ENCODE measurements around the gene HOXC9. TPM values are rescaled to one million over a fixed set of nuclear protein-coding genes. Genes with fewer than 3 reads are reported as not detected.

HOXC9 gene
- total RNA-seq, 1 experiment from 2014 or later: 21.1 TPM

- intact Hi-C loops (cut with micrococcal nuclease; ENCODE audit: unreplicated experiment): loop anchor here (10.0 kb wide), 1 partner anchor 388 kb away; no protein-coding TSS in a partner anchor
- H3K27ac ChIP-seq (ENCODE audit: low read depth, low read length, poor library complexity, severe bottlenecking): peak overlapping the region; percentile 81
- H3K27me3 ChIP-seq (replicated peaks; ENCODE audit: insufficient read depth, low read depth, low read length, poor library complexity): no peaks in the 10 kb centered on the region
- H3K9me3 ChIP-seq (ENCODE audit: low read depth, low read length, poor library complexity, severe bottlenecking): no peaks in the 10 kb centered on the region
- BruUV-seq (replicated peaks): TSS peak; percentile 34
- DNase-seq (ENCODE audit: low spot score): no peak
- H3K4me1 ChIP-seq (ENCODE audit: insufficient read depth, low read length, poor library complexity, severe bottlenecking): peaks cover 56% of the 10 kb centered on the region
- H3K4me3 ChIP-seq (ENCODE audit: low read depth, low read length, poor library complexity, severe bottlenecking): peak overlapping the region; percentile 72
- ChIA-PET CTCF (interaction anchor here (0.7 to 3.4 kb wide), 2 partner anchors 205 to 214 kb away, joined by 8 to 32 read pairs; no protein-coding TSS in a partner anchor), POLR2A (ENCODE audit: low non-redundant PET) (no interaction called here)
- no peaks in the 10 kb centered on the region for H3K36me3 ChIP-seq (ENCODE audit: insufficient read depth, low read length, poor library complexity, severe bottlenecking)
- TF ChIP-seq EZH2 (IDR thresholded peaks at IDR 0.05; ENCODE audit: borderline replicate concordance, low read depth, low read length, poor library complexity, severe bottlenecking) (no peak), CTCF (conservative IDR thresholded peaks at IDR 0.05; ENCODE audit: low read depth, low read length) (no peak)
These were observed 13.1 kb upstream of the HOXC9 start for GRCh38 chr12:53986686-53987483.

- ChIA-PET POLR2A (ENCODE audit: low non-redundant PET) (interaction anchor here (0.6 to 0.7 kb wide), 3 partner anchors 10 to 204 kb away, joined by 5 to 9 read pairs (median 5); no protein-coding TSS in a partner anchor), CTCF (interaction anchor here (0.7 kb wide), 1 partner anchor 250 kb away, joined by 17 read pairs; no protein-coding TSS in a partner anchor)
- no peak for TF ChIP-seq CTCF (conservative IDR thresholded peaks at IDR 0.05; ENCODE audit: low read depth, low read length)
- TF ChIP-seq EZH2 (IDR thresholded peaks at IDR 0.05; ENCODE audit: borderline replicate concordance, low read depth, low read length, poor library complexity, severe bottlenecking): no peak
- no TSS peak for BruUV-seq (replicated peaks)
- H3K4me1 ChIP-seq (ENCODE audit: insufficient read depth, low read length, poor library complexity, severe bottlenecking): peaks cover 66% of the 10 kb centered on the region
- no peaks in the 10 kb centered on the region for H3K27me3 ChIP-seq (replicated peaks; ENCODE audit: insufficient read depth, low read depth, low read length, poor library complexity)
- intact Hi-C loops (cut with micrococcal nuclease; ENCODE audit: unreplicated experiment): loop anchor here (10.0 kb wide), 1 partner anchor 387 kb away; no protein-coding TSS in a partner anchor
- no peaks in the 10 kb centered on the region for H3K36me3 ChIP-seq (ENCODE audit: insufficient read depth, low read length, poor library complexity, severe bottlenecking)
- peak overlapping the region; percentile 72 for H3K4me3 ChIP-seq (ENCODE audit: low read depth, low read length, poor library complexity, severe bottlenecking)
- peak overlapping the region; percentile 65 for H3K27ac ChIP-seq (ENCODE audit: low read depth, low read length, poor library complexity, severe bottlenecking)
- DNase-seq (ENCODE audit: low spot score): no peak
- no peaks in the 10 kb centered on the region for H3K9me3 ChIP-seq (ENCODE audit: low read depth, low read length, poor library complexity, severe bottlenecking)
These were observed 12.2 kb upstream of the HOXC9 start for GRCh38 chr12:53987787-53988230.

GRCh38 chr12:53988541-53989226 lies 11.3 kb upstream of the HOXC9 start:
- H3K4me1 ChIP-seq (ENCODE audit: insufficient read depth, low read length, poor library complexity, severe bottlenecking): peaks cover 74% of the 10 kb centered on the region
- H3K27ac ChIP-seq (ENCODE audit: low read depth, low read length, poor library complexity, severe bottlenecking): peak overlapping the region; percentile 65
- intact Hi-C loops (cut with micrococcal nuclease; ENCODE audit: unreplicated experiment): loop anchor here (1.0 to 10.0 kb wide), 2 partner anchors 16 to 386 kb away; no protein-coding TSS in a partner anchor
- TF ChIP-seq EZH2 (IDR thresholded peaks at IDR 0.05; ENCODE audit: borderline replicate concordance, low read depth, low read length, poor library complexity, severe bottlenecking) (no peak), CTCF (conservative IDR thresholded peaks at IDR 0.05; ENCODE audit: low read depth, low read length) (no peak)
- ChIA-PET POLR2A (ENCODE audit: low non-redundant PET) (interaction anchor here (0.6 to 0.7 kb wide), 2 partner anchors 11 to 749 kb away, joined by 5 to 11 read pairs; no protein-coding TSS in a partner anchor), CTCF (interaction anchor here (0.6 to 1.0 kb wide), 3 partner anchors 203 to 528 kb away, joined by 3 to 7 read pairs (median 4); no protein-coding TSS in a partner anchor)
- peak overlapping the region; percentile 47 for H3K4me3 ChIP-seq (ENCODE audit: low read depth, low read length, poor library complexity, severe bottlenecking)
- H3K9me3 ChIP-seq (ENCODE audit: low read depth, low read length, poor library complexity, severe bottlenecking): no peaks in the 10 kb centered on the region
- BruUV-seq (replicated peaks): no TSS peak
- no peaks in the 10 kb centered on the region for H3K27me3 ChIP-seq (replicated peaks; ENCODE audit: insufficient read depth, low read depth, low read length, poor library complexity)
- H3K36me3 ChIP-seq (ENCODE audit: insufficient read depth, low read length, poor library complexity, severe bottlenecking): no peaks in the 10 kb centered on the region
- no peak for DNase-seq (ENCODE audit: low spot score)
